Dermis blood vessel endothelial cell (primary cell): ENCODE data around the gene ABCA4. TPM values are rescaled to one million over a fixed set of nuclear protein-coding genes. Genes with fewer than 3 reads are reported as not detected.
"Not testable (repeated sequence)": the region's sequence is repeated elsewhere in the genome, so short reads cannot be mapped to it uniquely, and the experiment has no call there.

Source experiments
- DNase-seq: peaks from one replicate; pipeline ENCODE4 v3.0.0; 2010
- total RNA-seq: library from RNA; depleted of rRNA; stranded (reverse); fragments of >200 nt; gene quantifications from 2 replicates; pipeline ENCODE4 v1.2.3, GENCODE V29; 2014

The ABCA4 gene
- total RNA-seq, 1 donor from 2014 or later: 113 TPM

DNA sequence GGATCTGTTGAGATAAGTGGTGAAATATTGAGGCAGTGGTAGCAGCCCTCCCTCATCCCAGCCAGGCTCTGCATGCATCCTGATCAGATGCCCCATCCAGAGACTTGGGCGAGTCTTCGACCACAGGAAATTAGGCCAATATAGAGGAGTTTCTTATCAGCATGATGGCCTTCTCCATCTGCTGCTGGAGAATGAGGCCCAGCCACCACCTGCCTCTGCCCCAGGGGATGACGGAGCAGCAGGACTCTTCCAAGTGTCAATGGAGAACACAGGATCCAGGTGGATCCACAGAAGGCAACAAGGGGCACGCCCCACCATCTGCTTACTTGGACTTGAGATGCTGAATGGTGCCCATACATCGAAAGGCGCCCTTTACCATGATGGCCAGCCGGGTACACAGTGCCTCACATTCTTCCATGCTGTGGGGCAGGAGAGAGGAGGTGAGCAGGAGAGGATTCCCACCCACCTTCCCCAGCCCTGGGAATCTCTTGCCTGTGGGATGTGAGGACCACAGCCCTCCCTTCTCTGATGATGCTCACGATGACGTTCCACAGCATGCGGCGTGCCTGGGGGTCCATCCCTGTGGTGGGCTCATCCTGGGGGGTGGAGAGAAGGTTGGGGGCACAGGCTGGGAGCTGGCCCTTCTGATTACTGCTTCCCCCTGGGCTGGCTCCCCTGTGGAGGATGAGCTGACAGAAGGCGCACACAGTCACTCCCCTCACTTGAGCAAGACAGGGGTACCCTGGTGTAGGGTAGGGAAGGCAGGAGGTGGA, 120.3 kb downstream of the ABCA4 start:
- no peak for DNase-seq

DNA sequence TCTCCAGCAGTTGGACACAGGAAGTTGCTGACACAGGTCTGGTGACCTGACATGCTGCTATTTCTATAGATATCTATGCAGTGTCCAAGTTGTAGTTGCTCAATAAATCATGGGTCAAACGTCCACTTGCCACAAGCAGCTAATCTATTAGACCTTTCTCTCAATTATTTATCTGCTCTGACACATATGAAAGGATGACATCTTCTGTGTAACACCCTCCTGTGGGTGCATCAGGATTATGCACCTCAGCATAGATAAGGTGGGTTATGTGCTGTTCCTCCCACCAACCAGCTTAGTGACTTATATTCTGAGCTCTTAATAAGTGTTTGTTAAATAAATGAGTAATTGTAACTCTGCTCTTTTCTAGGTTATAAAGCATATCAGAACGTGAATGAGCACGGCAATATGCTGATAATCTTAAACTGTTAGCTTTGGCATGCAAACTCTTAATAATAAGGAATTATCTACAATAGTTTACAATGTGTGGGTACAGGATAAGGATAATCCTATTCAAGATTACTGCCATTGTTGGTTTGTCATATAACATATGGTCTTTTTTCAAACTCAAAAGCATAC, 121.0 kb downstream of the ABCA4 start:
- DNase-seq: no peak

DNA sequence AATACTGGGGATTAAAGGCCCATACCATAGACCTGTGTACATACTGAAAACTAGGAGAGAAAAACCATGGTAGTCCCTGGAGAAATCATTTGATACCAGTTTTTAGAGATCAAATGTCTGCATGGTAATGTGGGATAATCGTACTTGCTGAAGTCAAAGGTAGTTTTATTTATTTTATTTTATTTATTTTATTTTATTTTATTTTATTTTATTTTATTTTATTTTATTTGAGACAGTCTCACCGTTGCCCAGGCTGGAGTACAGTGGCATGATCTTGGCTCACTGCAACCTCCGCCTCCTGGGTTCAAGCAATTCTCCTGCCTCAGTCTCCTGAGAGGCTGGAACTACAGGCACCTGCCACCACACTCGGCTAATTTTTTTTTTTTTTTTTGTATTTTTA, 122.4 kb downstream of the ABCA4 start:
- not testable (repeated sequence) for DNase-seq

DNA sequence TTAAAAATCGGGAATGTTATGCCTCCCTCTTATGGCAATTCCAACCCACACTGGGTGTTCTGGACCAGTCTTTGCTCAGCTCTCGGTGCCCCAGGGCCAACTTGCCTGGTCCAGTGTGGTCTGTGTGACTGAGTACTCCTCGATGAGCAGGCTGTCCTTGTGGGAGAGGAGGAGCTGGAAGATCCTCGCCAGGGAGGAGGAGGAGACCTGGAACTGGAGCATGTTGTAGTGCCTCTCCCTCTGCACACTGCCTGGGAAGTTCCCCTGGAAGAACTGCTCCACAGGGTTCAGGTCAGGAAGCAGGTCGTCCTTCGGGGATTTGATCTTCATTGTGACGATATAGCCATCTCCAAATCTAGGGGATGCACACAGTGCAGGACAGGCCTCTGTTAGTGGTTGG, 123.2 kb downstream of the ABCA4 start:
- no peak for DNase-seq

DNA sequence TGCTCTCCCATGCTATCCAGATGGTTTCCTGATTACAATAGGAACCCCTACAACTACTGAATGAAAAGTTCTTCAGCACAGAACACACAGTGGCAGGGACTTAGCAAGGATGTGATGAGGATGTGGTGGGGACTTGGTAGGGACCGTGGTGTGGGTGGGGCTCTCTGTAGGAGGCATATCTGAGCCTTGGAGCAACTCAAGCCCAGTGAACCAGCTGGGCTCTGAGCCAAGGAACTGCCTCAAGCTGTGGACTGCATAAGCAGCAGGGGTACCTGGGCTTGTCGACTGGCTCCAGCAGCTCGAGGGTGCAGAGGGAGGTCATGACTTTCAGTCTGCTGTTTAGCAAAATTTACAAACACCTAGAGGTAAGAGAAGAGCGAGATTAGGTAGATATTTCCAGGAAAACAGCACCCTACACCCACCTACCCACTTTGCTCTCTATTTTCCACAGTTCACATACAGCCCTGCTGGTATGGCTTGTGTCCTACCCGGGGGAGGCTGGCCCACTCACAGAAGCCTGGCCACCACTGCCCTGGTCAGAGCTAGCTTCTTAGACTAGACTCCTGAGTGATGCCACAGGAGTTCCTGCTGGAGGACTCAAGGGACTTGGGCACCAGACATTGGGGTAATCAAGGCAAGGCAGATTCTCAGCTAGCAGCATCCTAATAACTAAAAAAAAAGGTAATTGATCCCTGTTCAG, 125.0 kb downstream of the ABCA4 start:
- DNase-seq: no peak

DNA sequence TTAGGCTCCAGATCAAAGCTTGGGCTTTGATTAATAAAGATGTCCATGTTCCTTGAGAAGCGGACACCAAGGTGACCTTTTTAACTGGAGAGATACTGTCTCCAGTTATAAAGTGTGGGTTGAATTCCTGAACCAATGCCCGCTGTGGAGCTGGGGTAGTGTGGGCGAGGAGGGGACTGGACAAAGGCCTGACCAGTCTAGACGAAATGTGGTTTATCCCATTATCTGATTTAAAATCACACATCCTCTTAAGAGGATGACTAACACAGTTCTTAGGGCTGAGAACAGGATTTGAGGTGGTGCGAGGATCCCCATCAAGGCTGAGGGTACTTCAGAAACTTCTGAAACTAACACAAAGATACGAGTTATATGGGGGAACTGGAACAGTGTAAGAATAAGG, 127.2 kb downstream of the ABCA4 start:
- no peak for DNase-seq

DNA sequence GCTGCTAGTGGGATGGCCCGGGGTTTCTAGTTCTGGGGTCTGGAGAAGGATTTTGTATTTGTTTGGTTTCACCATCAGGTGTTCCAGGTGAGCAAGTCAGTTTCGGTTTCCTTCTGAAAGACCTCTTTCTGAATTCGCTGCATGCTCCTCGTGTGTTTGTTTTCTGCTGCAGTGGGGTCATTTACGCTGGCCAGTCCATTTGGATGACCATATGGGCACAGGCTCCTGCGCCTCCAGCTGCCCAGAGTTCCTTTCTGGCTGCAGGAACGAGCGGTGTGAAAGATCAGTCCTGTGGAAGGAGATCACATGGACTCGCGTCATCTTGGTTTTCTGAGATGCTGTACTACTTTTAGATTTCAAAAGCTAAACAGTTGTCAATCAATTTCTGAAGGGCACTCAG, 128.0 kb downstream of the ABCA4 start:
- DNase-seq: no peak

DNA sequence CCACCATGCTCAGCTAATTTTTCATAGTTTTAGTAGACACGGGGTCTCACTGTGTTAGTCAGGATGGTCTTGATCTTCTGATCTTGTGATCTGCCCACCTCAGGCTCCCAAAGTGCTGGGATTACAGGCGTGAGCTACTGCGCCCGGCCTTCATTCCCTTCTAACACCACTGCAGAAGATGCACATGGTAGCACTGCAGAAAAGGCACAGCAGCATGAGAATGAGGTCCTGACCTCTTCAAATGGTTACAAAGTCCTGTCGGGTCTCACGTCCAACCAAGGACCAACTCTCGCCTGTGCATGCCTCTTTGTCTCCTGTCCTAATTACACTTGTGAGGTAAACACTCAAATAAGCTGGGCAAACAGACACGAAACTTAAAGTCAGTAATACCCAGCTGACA, 128.8 kb downstream of the ABCA4 start:
- DNase-seq: no peak

DNA sequence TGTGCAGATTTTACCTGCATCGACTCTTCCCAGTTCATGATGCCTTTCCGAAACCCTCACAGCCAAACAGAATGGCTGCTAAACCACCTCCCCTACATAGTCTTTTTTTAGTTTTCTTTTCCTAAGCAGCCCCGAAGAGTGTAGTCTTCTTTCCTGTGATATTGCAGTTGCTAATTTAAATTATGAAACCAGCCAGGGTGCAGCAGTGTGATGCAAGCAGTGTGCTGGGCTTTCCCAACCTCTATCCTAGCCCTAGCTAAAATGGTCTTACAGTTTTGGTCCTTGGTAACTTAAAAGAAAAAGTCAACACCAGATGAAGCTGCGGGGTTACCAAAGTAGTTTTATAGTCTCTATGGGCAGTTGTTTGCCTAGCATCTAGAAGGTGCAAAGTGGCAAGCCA, 129.7 kb downstream of the ABCA4 start:
- no peak for DNase-seq

DNA sequence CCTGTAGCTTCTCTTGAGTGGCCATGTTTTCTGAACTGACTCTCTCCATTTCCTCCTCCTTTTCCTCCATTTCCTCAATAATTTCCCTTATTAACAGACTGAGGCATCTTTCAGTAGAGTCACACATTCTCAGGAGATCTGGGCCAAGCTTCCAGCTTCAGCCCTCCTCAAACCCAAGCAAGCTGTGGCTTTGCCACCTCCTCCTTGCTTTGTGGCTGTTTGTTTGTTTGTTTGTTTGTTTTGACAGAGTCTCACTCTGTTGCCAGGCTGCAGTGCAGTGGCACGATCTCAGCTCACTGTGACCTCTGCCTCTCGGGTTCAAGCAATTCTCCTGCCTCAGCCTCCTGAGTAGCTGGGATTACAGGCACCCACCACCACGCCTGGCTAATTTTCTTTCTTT, 130.5 kb downstream of the ABCA4 start:
- DNase-seq: not testable (repeated sequence)

DNA sequence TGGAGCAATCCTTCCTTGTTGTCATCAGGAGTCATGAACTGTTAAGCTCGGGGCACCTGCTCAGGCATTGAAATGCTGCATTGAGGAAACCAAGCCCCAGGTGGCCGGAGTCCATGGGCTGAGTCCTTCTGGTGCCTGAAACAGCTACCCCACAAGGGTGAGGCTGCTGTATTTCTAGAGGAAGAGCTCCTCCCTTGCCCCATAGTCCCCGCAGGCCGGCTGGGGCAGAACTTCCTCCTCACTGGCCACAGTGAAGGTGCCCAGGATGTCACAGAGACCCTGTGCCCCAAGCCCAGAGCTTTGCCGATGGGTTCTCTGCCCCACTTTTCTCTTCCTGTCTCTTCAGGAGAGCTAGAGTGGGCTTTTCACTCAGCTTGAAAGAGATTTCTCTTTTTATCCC, 130.9 kb downstream of the ABCA4 start:
- no peak for DNase-seq

DNA sequence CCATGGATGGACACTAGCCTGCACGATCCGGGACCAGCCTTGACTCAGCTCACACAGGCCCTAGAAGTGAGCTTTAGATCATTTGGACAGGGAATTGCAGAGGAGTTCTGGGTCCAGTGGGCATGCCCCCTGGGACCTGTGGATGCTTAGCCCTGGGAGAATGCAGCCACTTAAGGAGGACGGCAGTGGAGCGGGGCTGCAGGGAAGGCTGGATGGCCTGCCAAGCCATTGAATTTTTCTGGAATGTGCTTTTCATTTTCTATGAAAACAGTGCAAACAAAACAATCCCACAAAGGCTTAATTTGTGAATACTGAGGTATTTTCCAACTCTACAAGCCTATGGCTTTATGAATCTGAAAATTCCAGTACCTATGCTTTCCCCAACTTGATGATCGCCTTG, 131.3 kb downstream of the ABCA4 start:
- DNase-seq: no peak

DNA sequence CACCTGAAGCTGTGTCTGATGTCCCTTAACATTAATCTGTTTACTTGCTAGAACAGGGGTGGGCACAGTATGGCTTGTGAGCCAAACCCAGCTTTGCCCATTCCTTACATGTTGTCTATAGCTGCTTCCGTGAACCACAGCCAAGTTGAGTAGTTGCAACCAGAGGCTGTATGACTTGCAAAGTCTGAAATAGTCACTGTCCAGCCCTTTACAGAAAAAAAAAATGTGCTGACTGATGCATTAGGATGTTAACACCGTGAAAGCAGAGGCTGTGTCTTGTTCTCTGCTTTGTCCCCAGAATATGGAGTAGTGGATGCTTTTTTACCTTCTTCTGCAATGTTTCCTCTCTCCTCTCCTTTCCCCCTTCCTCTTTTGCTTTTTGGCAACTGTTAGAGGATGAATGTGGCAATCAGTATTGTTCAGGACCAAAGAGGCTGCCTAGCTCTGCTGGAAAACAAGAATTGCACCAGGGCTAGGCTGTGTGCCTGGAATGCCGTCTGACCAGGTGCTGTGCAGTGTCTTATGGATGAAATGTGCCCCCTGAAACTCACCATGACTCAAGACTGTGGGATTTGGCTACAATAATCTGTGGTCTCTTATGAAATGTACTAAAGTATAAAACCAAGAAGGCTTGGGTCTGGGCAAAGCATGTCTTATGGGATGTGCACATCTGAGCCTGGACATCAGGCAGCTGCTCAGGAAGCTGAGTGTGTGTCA, 132.2 kb downstream of the ABCA4 start:
- no peak for DNase-seq

DNA sequence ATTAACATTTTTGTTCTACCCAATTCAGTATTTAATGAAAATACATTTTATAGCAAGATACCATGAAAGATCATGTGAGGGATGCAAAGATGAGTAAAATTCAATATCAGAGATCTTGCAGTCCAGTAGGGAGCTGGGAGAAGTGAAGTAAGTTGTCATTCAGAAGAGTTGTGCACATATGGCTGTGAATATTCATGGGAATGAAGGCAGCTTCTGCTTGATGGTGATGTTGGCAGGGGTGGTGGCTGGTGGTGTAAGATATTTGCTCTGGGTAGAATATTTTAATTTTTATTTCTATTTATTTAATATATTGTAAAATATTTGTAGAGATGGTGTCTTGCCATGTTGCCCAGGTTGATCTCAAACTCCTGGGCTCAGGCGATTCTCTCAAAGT, 139.7 kb downstream of the ABCA4 start:
- no peak for DNase-seq

DNA sequence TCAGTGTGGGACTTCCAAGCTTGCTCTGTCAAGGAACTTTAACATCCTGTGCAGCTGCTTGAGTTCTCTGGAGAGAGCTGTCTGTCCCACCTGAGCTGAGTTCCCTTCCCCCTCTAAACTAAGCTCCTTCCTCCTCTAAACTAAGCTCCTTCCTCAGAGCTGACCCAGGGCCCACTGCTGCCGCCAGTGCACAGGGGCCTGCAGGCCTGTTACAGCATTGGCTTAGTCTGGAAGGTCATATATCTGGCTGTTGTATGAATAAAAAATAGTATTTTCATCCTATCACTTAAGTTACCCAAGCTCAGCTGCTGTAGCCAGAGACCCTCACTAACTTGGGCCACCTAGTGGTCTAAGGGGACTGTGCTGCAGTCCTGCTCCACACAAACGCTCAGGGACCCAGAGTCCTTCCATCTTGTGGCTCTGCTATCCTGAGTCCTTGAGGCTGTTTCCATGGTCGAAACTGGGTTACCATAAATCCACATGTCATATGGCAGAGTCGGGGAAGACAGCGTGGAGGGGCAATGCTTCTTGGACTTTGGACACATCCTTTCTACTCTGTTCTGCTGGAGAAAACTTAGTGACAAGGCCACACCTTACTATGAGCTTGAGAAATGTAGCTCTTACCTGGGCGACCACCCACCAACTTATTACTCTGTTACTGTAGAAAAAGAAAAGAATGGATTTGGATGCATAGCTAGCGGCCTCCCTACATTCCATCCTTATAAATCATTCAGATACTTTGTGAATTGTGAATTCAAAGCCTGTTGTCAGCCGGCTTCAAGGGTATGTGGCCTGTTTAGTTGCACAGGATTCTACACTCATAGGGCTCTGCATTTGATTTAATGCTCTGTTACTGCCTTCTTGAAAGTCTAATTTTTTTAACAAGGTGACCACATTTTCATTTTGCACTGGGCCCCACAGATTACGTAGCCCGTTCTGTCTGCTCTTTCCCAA, 140.4 kb downstream of the ABCA4 start:
- peak; percentile 37 for DNase-seq

DNA sequence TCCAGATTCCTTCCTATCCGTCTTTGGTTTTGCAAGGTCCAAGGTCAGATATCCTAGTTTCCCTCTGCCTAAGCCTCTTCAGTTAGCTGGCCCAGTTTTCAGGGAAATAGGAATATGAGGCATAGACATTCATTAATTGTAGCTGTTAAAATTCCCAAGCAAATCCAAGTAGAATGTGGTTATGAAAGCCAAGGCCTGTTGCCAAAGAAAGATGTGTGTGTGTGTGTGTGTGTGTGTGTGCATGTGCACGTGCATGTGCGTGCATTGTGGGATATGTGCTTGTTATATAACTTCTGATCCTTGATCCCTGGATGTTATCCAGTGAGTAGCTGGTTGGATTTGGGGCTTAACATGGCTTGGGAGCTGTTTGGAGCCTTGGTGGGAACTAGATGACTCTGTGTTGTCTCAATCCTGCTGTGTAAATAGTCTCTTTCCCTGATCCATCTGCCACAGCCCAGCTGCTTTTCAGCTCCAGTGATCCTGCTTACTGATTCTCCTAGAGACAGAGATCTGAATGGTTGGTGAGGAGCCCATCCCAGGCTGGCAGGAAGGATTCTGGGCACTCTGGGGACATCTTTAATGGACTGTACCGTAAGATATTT, 141.1 kb downstream of the ABCA4 start:
- peak; percentile 19 for DNase-seq

DNA sequence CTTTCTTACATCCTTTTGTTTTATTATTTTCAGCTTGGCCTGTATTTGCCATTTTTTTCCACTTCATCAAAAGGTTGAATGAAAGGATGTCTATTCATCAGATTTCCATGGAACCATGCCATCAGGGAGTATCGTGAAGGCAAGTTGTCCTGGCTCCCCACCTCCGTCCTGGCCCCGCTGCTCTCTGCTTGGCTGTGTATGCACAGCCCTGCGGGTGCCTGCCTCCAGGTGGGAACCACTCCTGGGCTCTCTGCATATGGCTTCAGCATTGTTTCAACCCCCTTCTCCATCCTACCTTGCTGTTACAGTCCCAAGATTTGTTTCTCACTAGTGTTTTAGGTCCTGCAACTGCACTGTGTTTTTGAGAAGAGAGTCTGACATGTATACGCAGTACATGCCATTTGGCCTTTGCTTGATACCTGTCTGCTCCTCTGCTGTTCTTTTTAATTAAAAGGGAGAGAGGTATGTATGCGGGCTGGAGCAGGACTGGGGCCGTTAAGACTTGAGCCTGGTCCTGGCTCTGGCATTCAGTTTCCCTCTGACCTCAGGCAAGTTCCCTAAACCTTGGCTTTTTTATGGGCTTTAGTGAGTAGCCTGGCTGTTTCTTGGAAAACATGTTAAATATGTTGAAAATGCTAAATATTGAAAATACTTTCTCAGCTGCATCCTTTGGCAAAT, 141.8 kb downstream of the ABCA4 start:
- DNase-seq: no peak

DNA sequence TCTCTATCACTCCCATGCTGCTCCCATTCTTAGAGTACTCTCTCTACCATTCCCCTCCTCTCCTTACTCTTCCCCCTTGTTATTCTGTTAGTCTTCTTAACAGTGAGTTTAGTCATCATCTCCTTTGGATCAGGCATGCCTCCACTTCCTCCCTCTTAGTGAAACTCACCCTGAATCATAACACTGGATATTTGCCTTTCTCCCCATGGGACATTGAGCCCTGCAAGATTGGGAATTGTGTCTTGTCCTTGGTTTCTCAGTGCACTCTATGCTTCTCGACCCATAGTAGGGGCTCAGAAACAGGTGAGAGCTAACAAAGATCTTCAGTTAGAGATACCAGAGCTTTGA, 143.4 kb downstream of the ABCA4 start:
- peak; percentile 27 for DNase-seq

DNA sequence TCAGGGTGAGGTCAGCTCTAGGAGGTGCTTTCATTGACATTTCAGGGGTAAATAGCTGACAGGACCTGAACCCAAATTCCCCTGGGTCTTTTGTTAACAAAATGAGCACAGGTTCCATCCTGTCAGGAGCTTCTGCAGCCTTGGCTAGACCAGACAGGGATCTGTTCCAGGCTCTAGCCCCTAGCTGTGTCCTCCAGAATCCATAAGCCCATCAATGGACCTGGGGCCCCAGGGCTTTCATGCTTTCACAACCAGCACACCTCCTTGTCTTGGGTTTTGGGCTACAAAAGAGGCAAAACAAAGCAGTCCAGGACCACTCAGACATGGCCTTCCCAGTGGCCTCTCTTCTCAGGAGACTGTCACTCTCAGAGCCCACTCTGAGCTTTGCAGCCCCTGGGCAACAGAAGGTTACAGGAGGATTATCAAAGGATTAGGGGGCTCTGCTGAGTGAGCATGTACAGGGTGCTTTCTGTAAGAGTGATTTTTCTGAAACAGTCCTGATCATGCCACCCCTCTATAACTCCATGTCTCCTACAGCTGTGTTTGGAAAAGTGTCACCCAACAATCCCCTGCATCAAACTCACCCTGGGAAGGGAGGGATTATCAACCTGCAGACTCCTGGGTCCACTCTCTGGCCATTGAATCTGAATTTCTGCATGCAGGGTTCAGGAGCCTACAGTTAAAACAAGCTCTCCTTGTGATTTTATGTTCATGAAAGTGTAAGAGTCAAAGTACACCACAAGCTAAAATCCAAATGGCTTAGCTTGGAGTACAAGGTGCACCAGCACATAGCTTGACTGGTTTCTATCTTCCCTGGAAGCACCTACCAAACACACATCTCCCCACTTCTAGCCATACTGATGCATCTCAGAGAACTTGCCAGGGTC, 144.0 kb downstream of the ABCA4 start:
- DNase-seq: no peak

DNA sequence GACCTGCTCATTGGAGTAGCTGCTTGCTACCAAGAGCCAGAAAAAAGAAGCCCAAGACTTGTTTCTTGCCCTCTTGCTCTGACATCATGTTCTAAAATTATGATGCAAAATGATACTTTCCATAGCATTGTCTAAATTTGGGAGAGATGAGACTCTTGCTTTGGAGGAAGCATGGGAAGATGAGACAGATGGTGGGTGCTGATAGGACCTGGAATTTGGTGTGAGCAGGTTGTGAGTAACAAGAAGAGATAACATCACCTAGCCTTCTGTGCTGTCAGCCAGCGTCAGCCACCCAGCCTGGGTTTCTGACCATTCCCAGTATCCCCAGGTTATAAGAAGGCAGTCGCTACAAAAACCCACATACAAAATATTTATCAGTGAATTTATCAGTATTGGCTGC, 144.7 kb downstream of the ABCA4 start:
- DNase-seq: no peak
